HCEC 1CT (cell line): Measurements from ENCODE around the gene CDCA4.
A peak's percentile ranks its signal among the peaks of the same experiment; 100 is the strongest.
"Not testable (repeated sequence)": the region's sequence is repeated elsewhere in the genome, so short reads cannot be mapped to it uniquely, and the experiment has no call there.

Experiments used
- DNase-seq: peaks from one replicate; pipeline ENCODE4 v3.0.0-alpha.2; 2017

CDCA4 gene

DNA sequence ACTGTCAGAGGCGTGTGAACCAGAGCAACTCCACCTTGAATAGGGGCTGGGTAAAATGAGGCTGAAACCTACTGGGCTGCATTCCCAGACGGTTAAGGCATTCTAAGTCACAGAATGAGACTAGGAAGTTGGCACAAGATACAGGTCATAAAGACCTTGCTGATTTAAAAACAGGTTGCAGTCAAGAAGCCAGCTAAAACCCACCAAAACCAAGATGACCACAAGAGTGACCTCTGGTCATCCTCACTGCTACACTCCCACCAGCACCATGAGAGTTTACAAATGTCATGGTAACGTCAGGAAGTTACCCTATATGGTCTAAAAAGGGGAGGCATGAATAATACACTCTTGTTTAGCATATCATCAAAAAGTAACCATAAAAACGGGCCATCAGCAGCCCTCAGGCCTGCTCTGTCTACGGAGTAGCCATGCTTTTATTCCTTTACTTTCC, 11.6 kb upstream of the CDCA4 start:
- not testable (repeated sequence) for DNase-seq

DNA sequence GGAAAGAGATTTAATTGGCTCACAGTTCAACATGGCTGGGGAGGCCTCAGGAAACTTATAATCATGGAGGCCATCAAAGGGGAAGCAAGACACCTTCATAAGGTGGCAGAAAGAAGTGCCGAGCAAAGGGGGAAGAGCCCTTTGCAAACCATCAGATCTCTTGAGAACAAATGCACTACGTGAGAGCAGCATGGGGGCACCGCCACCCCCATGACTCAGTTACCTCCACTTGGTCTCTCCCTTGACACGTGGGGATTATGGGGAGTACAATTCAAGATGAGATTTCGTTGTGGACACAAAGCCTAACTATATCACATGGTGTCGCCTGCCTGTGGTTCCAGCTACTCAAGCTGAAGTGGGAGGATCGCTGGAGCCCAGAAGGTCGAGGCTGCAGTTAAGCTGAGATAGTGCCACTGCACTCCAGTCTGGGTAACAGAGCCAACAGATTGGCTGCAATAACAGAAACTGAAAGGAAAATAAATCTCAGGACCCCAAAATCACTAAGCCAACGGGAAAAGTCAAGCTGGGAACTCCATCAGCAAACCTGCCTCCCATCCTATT, 10.0 kb upstream of the CDCA4 start:
- DNase-seq, result no peak

DNA sequence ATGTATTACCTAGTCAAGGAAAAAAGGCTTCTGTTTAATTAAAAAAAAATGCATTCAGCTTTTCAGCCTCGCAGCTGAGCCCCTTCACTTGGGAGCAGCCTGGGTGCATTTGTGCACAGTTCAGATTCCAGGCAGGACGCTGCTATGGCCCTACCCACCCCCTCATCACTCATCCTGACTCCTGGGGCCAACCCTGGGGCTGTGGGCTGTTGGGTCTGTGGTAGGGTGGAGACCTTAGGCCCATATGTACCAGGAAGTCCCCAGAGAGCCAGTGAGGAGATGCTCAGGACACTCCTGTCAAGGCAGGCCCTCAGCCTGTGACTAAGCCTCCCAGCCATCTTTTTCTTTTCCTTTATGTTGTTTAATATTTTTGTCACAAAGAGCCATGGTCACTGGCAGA, 9.3 kb upstream of the CDCA4 start:
- DNase-seq, result no peak

DNA sequence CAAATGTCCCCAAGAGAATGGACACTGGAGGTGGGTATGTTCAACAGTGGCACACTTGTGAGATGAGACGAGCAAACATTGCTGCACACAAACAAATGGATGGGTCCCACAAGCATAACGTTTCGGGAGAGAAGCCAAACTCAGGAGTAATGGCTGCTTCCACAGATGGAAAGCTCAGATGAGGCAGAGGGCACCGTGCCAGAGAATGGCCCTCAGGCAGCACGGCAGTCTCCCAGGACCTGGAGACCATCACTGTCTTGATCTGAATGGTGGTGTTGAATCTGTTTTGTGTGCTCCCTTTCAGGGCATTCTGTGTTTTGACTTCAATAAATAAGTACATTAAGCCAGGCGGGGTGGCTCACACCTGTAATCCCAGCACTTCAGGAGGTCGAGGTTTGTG, 8.5 kb upstream of the CDCA4 start:
- no peak for DNase-seq

GRCh38 chr14:105028251-105028927, 7.5 kb upstream of the CDCA4 start:
- no peak for DNase-seq

DNA sequence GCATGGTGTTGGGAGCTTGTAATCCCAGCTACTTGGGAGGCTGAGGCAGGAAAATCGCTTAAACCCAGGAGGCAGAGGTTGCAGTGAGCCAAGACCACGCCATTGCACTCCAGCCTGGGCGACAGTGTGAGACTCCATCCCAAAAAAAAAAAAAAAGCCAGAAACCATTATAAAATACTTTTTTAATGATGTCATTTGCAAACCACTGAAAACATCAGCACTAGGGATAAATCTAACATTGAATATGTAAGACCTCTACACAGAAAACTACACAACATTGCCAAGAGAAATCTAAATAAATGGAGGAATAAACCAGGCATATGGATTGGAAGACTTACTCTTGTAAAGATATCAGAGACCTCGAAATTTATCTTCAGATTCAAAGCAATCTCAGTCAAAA, 6.8 kb upstream of the CDCA4 start:
- not testable (repeated sequence) for DNase-seq

GRCh38 chr14:105026802-105027563, 6.1 kb upstream of the CDCA4 start:
- peak; percentile 72 for DNase-seq

DNA sequence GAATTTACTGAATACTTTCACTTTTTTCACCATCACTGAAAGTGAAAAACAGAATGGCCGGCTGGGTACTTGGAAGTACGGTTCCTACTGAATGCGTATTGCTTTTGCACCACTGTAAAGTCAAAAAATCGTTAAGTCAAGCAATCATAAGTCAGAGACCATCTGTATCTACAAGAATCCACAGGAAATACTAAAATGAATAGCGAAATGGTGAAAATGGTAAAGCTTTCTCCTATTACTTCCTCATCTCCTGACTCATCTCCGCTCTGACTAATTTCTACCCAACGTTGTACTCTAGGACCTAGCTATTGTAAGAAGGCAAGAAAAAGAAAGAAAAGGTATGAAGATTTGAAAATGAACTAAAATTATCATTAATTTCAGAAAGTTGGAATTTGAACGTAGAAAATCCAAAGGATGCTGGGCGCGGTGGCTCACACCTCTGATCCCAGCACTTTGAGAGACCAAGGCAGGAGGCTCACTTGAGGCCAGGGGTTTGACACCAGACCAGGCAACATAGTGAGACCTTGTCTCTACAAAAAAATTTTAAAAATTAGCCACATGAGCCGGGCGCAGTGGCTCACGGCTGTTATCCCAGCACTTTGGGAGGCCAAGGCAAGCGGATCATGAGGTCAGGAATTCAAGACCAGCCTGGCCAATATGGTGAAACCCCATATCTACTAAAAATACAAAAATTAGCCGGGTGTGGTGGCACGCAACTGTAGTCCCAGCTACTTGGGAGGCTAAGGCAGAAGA, 5.3 kb upstream of the CDCA4 start:
- DNase-seq, result peak; percentile 87

GRCh38 chr14:105025429-105025828, 4.5 kb upstream of the CDCA4 start:
- DNase-seq, result no peak

GRCh38 chr14:105023791-105024480, 3.1 kb upstream of the CDCA4 start:
- DNase-seq, result peak; percentile 85

DNA sequence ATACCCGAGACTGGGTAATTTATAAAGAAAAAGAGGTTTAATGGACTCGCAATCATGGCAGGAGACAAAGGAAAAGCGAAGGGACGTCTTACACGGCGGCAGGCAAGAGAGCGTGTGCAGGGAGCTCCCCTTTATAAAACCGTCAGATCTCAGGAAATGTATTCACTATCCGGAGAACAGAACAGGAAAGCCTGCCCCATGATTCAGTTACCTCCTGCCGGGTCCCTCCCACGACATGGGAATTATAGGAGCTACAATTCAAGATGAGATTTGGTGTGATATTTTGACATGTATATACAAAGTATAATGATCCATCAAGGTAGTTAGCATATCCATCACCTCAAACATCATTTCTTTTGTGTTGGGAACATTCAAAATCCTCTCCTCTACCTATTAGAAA, 2.3 kb upstream of the CDCA4 start:
- DNase-seq, result no peak

DNA sequence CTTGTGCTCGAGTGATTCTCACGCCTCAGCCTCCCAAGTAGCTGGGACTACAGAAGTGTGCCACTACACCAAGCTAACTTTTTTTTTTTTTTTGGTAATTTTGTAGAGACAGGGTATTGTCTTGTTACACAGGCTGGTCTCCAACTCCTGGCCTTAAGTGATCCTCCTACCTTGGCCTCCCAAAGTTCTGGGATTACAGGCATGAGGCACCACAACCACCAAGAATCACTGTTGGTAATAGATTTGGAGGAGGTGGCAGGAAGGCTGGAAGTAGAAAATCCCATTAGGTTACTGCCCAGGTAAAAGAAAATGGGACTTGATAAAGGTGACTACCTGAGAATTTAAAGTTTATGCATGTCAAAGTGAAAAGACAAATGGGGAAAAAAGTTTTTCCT, 1.4 kb upstream of the CDCA4 start:
- DNase-seq, result no peak

DNA sequence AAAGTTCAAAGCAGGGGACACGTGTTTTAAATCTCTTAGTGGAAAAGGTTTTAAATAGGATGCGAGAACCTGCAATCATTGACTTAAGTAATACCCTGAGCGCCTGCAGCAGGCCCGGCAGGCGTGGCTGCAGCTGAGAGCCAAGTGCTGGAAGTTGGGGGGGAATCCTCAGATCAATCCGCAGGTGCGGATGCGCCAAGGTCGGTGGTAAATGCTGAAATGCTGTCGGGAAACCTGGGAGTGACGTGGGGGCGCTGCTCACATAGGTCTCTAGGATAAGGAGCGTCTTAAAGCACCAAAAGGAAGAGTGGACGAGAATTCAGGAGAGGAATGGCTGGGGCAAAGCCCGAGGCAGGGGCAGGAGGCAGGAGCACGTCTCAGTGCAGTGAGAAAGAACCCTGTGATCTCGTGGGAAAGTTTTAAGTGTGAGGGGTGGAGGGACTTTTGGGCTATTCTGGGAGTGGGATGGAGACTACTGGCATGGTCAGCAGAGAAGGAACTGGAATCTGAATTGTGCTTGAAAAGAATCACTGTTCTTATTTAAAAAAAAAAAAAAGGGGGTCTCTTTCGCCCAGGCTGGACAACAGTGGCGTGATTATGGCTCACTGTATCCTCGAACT, 883 bp upstream of the CDCA4 start:
- peak; percentile 23 for DNase-seq

DNA sequence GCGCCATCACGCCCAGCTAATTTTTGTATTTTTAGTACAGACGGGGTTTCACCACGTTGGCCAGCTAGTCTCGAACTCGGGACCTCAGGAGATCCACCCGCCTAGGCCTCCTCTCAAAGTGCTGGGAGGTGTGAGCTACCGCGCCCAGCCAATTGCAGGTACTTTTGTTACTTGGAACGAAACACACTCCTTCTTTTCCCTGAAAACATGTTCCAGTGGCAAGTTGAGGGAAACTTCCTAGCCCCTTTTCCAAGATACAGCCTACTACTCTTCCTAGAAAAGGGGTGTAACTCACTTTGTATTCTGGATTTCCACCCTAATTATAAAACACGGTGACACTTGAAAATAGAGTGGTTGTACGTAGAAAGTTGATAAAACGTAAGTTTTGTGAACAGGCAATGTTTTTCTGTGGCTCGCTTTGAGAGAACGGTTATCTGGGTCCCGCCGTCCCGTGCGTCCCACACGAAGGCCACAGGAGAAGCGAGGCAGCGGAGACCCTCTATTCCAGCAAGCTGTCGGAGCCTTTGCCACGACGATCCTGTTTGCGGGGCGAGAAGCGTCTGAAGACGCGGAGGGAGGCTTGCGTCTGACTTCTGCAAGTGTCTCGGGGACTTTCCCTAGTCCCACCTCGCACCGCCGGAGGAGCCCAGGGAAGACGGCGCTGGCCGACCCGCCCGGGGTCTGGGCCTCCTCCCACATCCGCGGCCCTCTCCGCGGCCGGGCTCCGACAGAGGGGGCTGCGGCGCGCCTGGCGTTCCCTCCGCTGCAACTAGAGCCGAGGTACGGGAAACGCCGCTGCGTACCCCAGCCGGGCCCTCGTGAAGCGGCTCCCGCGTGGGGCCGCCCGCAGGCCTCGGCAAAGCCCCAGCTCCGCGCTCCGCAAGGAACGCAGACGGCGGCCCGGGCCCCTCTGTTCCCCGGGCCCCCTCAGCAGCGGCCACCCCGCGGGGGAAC, 745 bp downstream of the CDCA4 start:
- peak; percentile 22 for DNase-seq

- DNase-seq, result no peak
These were observed 2.5 kb downstream of the CDCA4 start for GRCh38 chr14:105018414-105018813.

- DNase-seq, result no peak
These were observed 5.0 kb downstream of the CDCA4 start for GRCh38 chr14:105015905-105016304.

DNA sequence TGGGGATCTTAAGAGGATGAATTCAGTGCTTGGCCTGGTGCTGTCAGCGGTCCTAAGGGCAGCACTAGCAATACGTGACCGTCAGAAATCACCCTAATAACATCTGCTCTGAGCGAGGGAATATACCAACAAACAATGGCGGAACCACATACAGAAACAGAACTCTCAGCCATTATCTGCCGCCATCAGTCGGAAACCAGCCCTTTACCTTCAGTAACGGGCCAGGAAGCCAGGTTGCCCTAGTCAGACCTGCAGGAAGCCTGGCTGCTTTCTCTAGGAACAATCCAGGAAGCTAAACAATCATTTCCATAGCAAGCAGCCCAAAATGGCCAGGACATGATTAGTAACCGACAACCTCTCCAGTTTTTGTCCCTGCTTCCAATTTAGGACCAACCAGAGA, 5.6 kb downstream of the CDCA4 start:
- no peak for DNase-seq

- DNase-seq, result no peak
These were observed 6.3 kb downstream of the CDCA4 start for GRCh38 chr14:105014631-105015030.

DNA sequence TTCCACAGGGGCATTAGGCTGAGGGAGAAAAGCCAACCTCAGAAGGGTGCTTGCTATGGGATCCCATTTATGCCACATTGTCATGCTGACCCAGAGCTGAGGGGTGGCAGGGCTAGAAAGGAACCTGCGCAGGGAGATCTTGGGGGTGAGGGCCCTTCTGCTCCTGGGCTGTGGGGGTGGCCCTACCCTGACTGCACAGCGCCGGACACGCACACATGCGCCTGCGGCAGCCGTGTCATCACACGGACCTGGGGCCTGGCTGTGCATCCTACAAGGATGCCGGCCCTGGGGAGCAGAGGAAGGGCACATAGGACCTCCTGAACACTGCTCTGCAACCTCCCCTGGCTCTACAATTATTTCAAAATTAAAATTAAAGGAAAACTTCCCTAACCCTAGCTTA, 6.9 kb downstream of the CDCA4 start:
- DNase-seq, result no peak

DNA sequence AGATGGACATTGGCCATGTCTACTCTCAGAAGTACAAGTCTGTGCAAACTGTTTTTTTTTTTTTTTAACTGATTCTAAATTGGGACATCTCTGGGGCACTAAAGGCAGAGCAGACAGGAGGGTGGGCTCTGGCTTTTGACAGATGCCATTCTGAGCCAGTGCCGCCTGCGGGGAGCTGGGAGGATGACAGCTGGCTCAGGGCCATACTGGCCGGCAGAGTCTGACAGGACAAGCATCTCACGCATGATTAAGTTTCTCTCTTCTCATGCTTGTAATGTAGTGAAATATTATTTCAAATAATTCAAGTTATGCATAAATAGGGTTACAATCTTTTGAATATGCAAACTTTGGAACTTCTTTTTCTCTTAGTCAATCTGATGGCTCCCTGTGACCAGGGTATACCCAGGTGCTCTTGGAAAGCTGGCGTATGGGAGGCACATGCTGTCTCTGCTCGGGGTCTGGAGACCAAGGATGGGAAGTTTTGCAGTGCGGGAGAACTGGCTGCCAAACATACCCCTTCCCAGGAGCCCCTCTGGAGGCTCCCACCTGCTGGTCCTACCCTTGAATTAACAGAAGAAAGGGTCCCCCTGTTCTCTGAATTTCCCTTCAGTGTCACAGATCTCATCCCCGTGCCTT, 7.6 kb downstream of the CDCA4 start:
- no peak for DNase-seq
